Astrocyte (in vitro differentiated cells and primary cell): Measurements from ENCODE around the gene PSTK.

Experiments
- EZH2 ChIP-seq: IDR thresholded peaks from 2 replicates; pipeline ENCODE4 v1.6.1; 2012; ENCODE audit warnings: mild to moderate bottlenecking, low read length, inconsistent platforms; ENCODE audit not compliant: insufficient read depth
- TF ChIP-seq, protein P1 (sequence below): IDR thresholded peaks from 2 replicates; pipeline ENCODE4 v1.5.1; 2011; ENCODE audit warnings: low read depth, mild to moderate bottlenecking, inconsistent platforms, low read length, moderate library complexity; ENCODE audit not compliant: insufficient read depth

GRCh38 chr10:123035467-123036086 is 55.4 kb downstream of the PSTK start:
- TF ChIP-seq EZH2, result no peak
- TF ChIP-seq, protein P1, sequence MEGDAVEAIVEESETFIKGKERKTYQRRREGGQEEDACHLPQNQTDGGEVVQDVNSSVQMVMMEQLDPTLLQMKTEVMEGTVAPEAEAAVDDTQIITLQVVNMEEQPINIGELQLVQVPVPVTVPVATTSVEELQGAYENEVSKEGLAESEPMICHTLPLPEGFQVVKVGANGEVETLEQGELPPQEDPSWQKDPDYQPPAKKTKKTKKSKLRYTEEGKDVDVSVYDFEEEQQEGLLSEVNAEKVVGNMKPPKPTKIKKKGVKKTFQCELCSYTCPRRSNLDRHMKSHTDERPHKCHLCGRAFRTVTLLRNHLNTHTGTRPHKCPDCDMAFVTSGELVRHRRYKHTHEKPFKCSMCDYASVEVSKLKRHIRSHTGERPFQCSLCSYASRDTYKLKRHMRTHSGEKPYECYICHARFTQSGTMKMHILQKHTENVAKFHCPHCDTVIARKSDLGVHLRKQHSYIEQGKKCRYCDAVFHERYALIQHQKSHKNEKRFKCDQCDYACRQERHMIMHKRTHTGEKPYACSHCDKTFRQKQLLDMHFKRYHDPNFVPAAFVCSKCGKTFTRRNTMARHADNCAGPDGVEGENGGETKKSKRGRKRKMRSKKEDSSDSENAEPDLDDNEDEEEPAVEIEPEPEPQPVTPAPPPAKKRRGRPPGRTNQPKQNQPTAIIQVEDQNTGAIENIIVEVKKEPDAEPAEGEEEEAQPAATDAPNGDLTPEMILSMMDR, result no peak
